Astrocyte (in vitro differentiated cells and primary cell): ENCODE results near the gene KRTAP1-4. TPM values are rescaled to one million over a fixed set of nuclear protein-coding genes. Genes with fewer than 3 reads are reported as not detected.
"Not testable (repeated sequence)": the region's sequence is repeated elsewhere in the genome, so short reads cannot be mapped to it uniquely, and the experiment has no call there.

ENCODE experiments used
- DNase-seq: peaks from one replicate; pipeline ENCODE4 v3.0.0-alpha.2; 2010; ENCODE audit warnings: low read depth
- FAIRE-seq: peaks from 2 replicates; lab custom pipeline; 2011; peaks lifted over from hg19 to GRCh38; lab: Jason Lieb, UNC
- H2AFZ ChIP-seq: 2 replicates; pipeline ENCODE4 v1.6.0; 2012; ENCODE audit warnings: low read depth, low read length, inconsistent platforms
- H3K27ac ChIP-seq: 2 replicates; pipeline ENCODE4 v1.5.1; 2011; ENCODE audit warnings: low read depth, low read length, inconsistent platforms
- H3K27me3 ChIP-seq: 2 replicates; pipeline ENCODE4 v1.6.0; 2011; ENCODE audit warnings: low read length, inconsistent platforms; ENCODE audit not compliant: insufficient read depth
- H3K36me3 ChIP-seq: 2 replicates; pipeline ENCODE4 v1.5.1; 2011; ENCODE audit warnings: low read length, inconsistent platforms; ENCODE audit not compliant: insufficient read depth
- H3K4me1 ChIP-seq: 2 replicates; pipeline ENCODE4 v1.5.1; 2011; ENCODE audit warnings: low read length, inconsistent platforms; ENCODE audit not compliant: insufficient read depth
- H3K4me2 ChIP-seq: 2 replicates; pipeline ENCODE4 v1.6.0; 2012; ENCODE audit warnings: low read length, inconsistent platforms
- H3K4me3 ChIP-seq: 2 replicates; pipeline ENCODE4 v1.5.1; 2011; ENCODE audit warnings: low read depth, mild to moderate bottlenecking, low read length, inconsistent platforms; ENCODE audit not compliant: insufficient read depth
- H3K79me2 ChIP-seq: 2 replicates; pipeline ENCODE4 v1.6.0; 2012; ENCODE audit warnings: mild to moderate bottlenecking, low read length, inconsistent platforms; ENCODE audit not compliant: insufficient read depth
- H3K9ac ChIP-seq: 2 replicates; pipeline ENCODE4 v1.6.0; 2012; ENCODE audit warnings: mild to moderate bottlenecking, low read length, inconsistent platforms
- H3K9me3 ChIP-seq: 2 replicates; pipeline ENCODE4 v1.5.1; 2012; ENCODE audit warnings: low read depth, mild to moderate bottlenecking, low read length, inconsistent platforms; ENCODE audit not compliant: insufficient read depth
- H4K20me1 ChIP-seq: 2 replicates; pipeline ENCODE4 v1.6.0; 2012; ENCODE audit warnings: low read length, inconsistent platforms; ENCODE audit not compliant: insufficient read depth
- H3K27ac Mint-ChIP-seq: one replicate; pipeline ENCODE4 v1.8.0; 2021; ENCODE audit warnings: mild to moderate bottlenecking, mixed read lengths; ENCODE audit not compliant: unreplicated experiment
- H3K27me3 Mint-ChIP-seq: one replicate; pipeline ENCODE4 v1.8.0; 2021; ENCODE audit warnings: low read depth, mixed read lengths; ENCODE audit not compliant: unreplicated experiment
- H3K36me3 Mint-ChIP-seq: one replicate; pipeline ENCODE4 v1.8.0; 2021; ENCODE audit warnings: low read depth, mixed read lengths; ENCODE audit not compliant: unreplicated experiment
- H3K4me1 Mint-ChIP-seq: one replicate; pipeline ENCODE4 v1.8.0; 2021; ENCODE audit warnings: low read depth, mixed read lengths; ENCODE audit not compliant: unreplicated experiment
- H3K4me3 Mint-ChIP-seq: one replicate; pipeline ENCODE4 v1.8.0; 2021; ENCODE audit warnings: mild to moderate bottlenecking, moderate library complexity, mixed read lengths; ENCODE audit not compliant: unreplicated experiment
- H3K9me3 Mint-ChIP-seq: one replicate; pipeline ENCODE4 v1.8.0; 2021; ENCODE audit warnings: mild to moderate bottlenecking, mixed read lengths; ENCODE audit not compliant: unreplicated experiment
- CTCF ChIP-seq: IDR thresholded peaks from 2 replicates; pipeline ENCODE4 v1.5.1; 2011; ENCODE audit warnings: low read depth, mild to moderate bottlenecking, inconsistent platforms, low read length, moderate library complexity; ENCODE audit not compliant: insufficient read depth
- EZH2 ChIP-seq: IDR thresholded peaks from 2 replicates; pipeline ENCODE4 v1.6.1; 2012; ENCODE audit warnings: mild to moderate bottlenecking, low read length, inconsistent platforms; ENCODE audit not compliant: insufficient read depth
- total RNA-seq: library from RNA; stranded (reverse); gene quantifications from 2 replicates; pipeline ENCODE4 v1.2.1, GENCODE V29; 2021

Gene KRTAP1-4
- total RNA-seq, 1 donor from 2014 or later: not detected

GRCh38 chr17:41037853-41038350 is 7.9 kb upstream of the KRTAP1-4 start:
- no peak for TF ChIP-seq EZH2
- TF ChIP-seq CTCF: no peak
- H3K27ac Mint-ChIP-seq: no peak overlapping the region
- no peaks in the 10 kb centered on the region for H3K4me1 Mint-ChIP-seq
- H4K20me1 ChIP-seq: no peaks in the 10 kb centered on the region
- H3K27me3 ChIP-seq: no peaks in the 10 kb centered on the region
- no peaks in the 10 kb centered on the region for H3K9me3 ChIP-seq
- no peak overlapping the region for H3K9ac ChIP-seq
- no peaks in the 10 kb centered on the region for H3K79me2 ChIP-seq
- H3K4me3 Mint-ChIP-seq: no peak overlapping the region
- H2AFZ ChIP-seq: no peak overlapping the region
- H3K36me3 Mint-ChIP-seq: no peaks in the 10 kb centered on the region
- H3K4me1 ChIP-seq: no peaks in the 10 kb centered on the region
- H3K36me3 ChIP-seq: no peaks in the 10 kb centered on the region
- H3K4me3 ChIP-seq: no peak overlapping the region
- H3K9me3 Mint-ChIP-seq: no peaks in the 10 kb centered on the region
- no peak overlapping the region for H3K27ac ChIP-seq
- H3K4me2 ChIP-seq: no peak overlapping the region
- H3K27me3 Mint-ChIP-seq: no peaks in the 10 kb centered on the region
- no peak for DNase-seq
- FAIRE-seq: no peak

- DNase-seq, H3K27ac Mint-ChIP-seq, H4K20me1 ChIP-seq, H3K27me3 Mint-ChIP-seq, H3K4me1 ChIP-seq, H3K27me3 ChIP-seq, H3K36me3 Mint-ChIP-seq, H3K9me3 Mint-ChIP-seq, H3K4me3 ChIP-seq, H2AFZ ChIP-seq, H3K9me3 ChIP-seq, H3K36me3 ChIP-seq, H3K4me1 Mint-ChIP-seq, H3K4me2 ChIP-seq, FAIRE-seq, H3K27ac ChIP-seq, H3K79me2 ChIP-seq, H3K4me3 Mint-ChIP-seq, H3K9ac ChIP-seq: not testable (repeated sequence)
Observed at GRCh38 chr17:41034346-41034935, 4.4 kb upstream of the KRTAP1-4 start, which contains the start of gene KRTAP1-3. Gene KRTAP1-3 (minus strand): TSS chr17:41034874. CDS start chr17:41034821, 53 bp downstream.

DNA sequence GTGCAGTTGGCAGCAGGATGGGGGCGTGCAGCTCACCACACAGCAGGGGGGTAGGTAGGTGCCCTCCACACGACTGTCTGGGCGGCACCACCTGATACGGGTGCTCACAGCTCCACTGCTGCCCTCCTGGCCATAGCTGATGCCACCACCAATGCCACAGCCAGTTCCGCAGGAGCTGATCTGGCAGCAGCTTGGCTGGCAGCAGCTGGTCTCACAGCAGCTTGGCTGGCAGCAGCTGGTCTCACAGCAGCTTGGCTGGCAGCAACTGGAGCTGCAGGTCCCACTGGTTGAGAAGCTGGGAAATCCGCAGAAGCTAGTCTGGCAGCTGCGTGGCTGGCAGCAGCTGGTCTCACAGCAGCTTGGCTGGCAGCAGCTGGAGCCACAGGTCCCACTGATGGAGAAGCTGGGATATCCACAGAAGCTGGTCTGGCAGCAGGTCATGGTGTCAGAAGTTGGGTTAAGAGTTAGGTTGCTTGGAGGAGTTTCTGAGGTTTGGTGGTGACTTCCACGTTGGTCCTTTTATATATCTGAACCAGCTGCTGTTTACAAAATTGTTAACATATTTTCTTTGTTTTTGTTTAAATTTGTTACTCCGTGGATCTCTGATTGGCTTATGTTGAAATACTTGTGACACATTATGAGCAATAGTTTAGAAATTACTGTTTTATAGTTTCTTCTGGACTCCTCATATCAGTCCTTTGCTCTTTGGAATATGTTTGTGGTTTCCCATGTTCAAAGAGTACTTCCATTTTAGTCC is 3.1 kb downstream of the KRTAP1-4 start, which contains the start of gene KRTAP1-5:
KRTAP1-5 (minus strand) TSS at position 494 of the 757 bp plus-strand sequence; CDS start at position 441, 53 bp downstream.
- H3K27me3 Mint-ChIP-seq: no peaks in the 10 kb centered on the region
- H3K27ac Mint-ChIP-seq: no peak within 1 kb of the TSS
- H3K9me3 Mint-ChIP-seq: no peaks in the 10 kb centered on the region
- H3K27ac ChIP-seq: no peak within 1 kb of the TSS
- FAIRE-seq (peak; percentile 88), DNase-seq (peak; percentile 74)
- no peak within 1 kb of the TSS for H3K9ac ChIP-seq
- no peak within 1 kb of the TSS for H3K4me3 ChIP-seq
- no peaks in the 10 kb centered on the region for H3K36me3 Mint-ChIP-seq
- no peaks in the 10 kb centered on the region for H3K27me3 ChIP-seq
- H3K79me2 ChIP-seq: no peaks in the 10 kb centered on the region
- H3K4me2 ChIP-seq: no peak within 1 kb of the TSS
- no peaks in the 10 kb centered on the region for H4K20me1 ChIP-seq
- no peak for TF ChIP-seq EZH2
- TF ChIP-seq CTCF: no peak
- no peak within 1 kb of the TSS for H3K4me3 Mint-ChIP-seq
- peaks cover 1% of the 10 kb centered on the region for H3K4me1 Mint-ChIP-seq
- peaks cover 5% of the 10 kb centered on the region for H3K4me1 ChIP-seq
- no peaks in the 10 kb centered on the region for H3K9me3 ChIP-seq
- no peak within 1 kb of the TSS for H2AFZ ChIP-seq
- H3K36me3 ChIP-seq: no peaks in the 10 kb centered on the region
